Measurements from ENCODE around the gene MAPK11. TPM values are rescaled to one million over a fixed set of nuclear protein-coding genes. Genes with fewer than 3 reads are reported as not detected.
"Not testable (repeated sequence)": the region's sequence is repeated elsewhere in the genome, so short reads cannot be mapped to it uniquely, and the experiment has no call there.

The MAPK11 gene
- total RNA-seq, 1 donor from 2014 or later: 10.2 TPM

GRCh38 chr22:50278956-50279619, 8.9 kb upstream of the MAPK11 start:
- intact Hi-C loops (cut with micrococcal nuclease): no loop called here

DNA sequence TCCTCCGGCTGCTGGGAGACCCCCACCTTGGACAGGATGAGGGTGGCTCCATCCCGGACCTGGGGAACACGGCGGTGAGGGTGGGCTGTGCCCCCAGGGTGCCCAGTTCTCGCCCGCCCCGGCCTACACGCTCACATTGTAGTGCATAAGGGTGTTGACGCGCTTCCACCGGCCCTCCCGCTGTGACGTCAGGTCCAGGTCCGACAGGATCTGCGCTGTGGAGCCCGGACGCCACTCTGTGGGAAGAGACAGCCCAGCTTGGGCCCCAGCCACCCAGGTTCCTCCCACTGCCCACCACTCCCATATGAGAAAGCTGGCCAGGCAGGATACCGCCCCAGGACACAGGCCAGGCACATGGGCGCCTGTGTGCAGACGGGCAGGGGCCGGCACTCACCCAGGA, 8.3 kb upstream of the MAPK11 start:
- intact Hi-C loops (cut with micrococcal nuclease): no loop called here

- intact Hi-C loops (cut with micrococcal nuclease): no loop called here
These were observed 7.6 kb upstream of the MAPK11 start for GRCh38 chr22:50277761-50278160.

- intact Hi-C loops (cut with micrococcal nuclease): no loop called here
These were observed 6.0 kb upstream of the MAPK11 start for GRCh38 chr22:50276143-50276542.

GRCh38 chr22:50275181-50276055, 5.2 kb upstream of the MAPK11 start:
- intact Hi-C loops (cut with micrococcal nuclease): no loop called here

- intact Hi-C loops (cut with micrococcal nuclease): loop anchor here (1.0 kb wide), 1 partner anchor 68 kb away; no protein-coding TSS in a partner anchor
These were observed 4.6 kb upstream of the MAPK11 start for GRCh38 chr22:50274771-50275170.

DNA sequence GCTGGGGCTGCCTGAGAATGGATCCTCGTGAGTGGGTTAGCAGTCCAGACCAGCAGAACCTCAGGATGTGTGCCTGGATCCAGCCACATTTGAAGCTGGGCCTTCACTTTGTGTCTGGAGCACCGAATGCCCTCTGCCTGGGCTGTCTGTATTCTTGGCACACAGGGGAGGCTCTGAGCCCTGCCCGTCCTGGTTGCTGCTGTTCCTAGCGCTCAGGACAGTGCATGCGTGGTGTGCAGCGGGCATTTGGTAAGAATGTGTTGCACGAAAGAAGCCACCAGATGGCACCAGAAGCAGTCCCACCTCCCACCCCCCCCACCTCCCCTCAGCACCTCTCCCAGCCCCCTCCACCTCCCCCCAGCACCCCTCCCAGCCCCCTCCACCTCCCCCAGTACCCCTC, 4.1 kb upstream of the MAPK11 start:
- intact Hi-C loops (cut with micrococcal nuclease): loop anchor here (1.0 kb wide), 1 partner anchor 68 kb away; no protein-coding TSS in a partner anchor

DNA sequence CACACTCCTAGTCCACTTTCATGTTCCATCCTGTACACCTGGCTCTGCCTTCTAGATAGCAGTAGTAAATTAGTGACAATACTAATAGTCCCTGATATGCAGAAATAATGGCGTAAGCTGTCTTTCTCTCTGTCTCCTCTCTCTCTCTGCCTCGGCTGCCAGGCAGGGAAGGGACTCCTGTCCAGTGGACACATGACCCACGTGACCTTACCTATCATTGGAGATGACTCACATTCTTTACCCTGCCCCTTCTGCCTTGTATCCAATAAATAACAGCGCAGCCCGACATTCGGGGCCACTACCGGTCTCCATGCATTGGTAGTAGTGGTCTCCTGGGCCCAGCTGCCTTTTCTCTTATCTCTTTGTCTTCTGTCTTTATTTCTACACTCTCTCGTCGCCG, 3.6 kb upstream of the MAPK11 start:
- intact Hi-C loops (cut with micrococcal nuclease): loop anchor here (1.0 kb wide), 1 partner anchor 69 kb away; no protein-coding TSS in a partner anchor

DNA sequence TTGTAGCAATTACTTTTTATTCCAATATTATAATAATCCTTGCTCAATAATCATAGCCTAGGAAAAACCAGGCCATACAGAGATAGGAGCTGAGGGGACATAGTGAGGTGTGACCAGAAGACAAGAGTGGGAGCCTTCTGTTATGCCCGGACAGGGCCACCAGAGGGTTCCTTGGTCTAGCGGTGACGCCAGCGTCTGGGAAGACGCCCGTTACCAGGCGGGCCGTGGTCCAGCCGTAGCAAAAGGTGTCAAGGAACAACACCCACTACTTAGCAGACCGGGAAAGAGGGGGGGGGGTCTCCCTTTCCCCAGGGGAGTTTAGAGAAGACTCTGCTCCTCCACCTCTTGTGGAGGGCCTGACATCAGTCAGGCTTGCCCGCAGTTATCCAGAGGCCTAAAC, 3.2 kb upstream of the MAPK11 start:
- intact Hi-C loops (cut with micrococcal nuclease): not testable (repeated sequence)

DNA sequence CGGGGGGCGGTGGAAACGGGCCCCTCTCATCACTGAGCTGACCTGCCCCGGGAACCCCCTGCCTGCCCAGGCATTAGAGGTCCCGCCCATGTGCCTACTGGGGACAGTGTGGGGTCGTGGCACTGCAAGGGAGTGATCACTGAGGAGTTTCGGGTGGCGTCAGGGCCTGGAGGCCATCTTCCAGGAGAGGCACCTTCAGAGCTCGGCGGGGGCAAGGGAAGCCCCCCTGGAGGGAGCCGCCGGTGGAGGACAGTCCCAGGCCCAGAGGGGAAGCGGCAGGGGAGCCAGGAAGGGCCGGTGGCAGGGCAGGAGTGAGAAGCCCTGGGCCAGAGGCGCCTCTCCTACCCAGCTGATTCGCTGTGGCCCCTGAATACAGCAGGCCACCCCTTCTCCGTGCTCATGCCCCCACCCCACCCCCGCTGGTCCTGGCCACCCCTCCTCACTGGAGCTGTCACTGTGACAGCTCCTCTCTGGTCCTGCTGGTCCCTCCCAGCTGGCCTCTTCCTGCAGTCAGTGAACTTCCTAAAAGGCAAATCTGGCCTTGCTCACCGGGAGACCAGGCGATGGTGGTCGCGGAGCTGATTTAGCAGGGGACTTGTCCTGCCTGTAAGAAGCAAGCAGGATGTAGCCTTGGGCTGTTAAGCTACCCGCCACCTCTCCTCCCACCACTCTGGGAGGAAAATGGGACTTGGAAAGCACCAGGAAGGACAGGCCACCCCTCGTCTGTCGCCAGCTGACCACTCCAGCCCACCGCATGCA, 2.0 kb upstream of the MAPK11 start:
- intact Hi-C loops (cut with micrococcal nuclease): no loop called here

- intact Hi-C loops (cut with micrococcal nuclease): loop anchor here (2.0 kb wide), 2 partner anchors 21 to 55 kb away; partner anchors contain the start of genes DENND6B and HDAC10
These were observed 1.4 kb upstream of the MAPK11 start for GRCh38 chr22:50271519-50271970.

GRCh38 chr22:50270666-50271394, 650 bp upstream of the MAPK11 start:
- intact Hi-C loops (cut with micrococcal nuclease): loop anchor here (2.0 kb wide), 2 partner anchors 20 to 56 kb away; partner anchors contain the start of genes DENND6B and HDAC10

DNA sequence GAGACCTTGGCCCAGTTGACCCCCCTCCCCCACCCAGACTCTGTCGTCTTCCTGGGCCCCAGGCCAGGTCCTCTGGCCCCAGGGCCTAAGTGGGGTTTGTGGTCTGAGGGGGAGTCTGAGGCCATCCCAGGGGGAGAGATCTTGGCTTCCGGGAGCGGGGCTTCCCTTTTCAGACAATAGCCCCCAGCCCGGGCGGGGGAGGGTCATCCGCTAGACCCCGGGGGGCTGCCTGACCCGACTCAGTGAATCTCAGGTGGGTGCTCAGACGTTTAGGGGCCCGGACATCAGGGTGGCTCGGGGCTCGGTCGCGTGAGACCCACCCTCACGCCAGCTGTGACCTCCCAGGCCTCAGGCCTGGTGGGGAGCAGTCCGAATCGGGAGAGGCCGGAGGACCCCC, 609 bp downstream of the MAPK11 start:
- intact Hi-C loops (cut with micrococcal nuclease): no loop called here

GRCh38 chr22:50268655-50269113, 1.5 kb downstream of the MAPK11 start:
- intact Hi-C loops (cut with micrococcal nuclease): no loop called here

DNA sequence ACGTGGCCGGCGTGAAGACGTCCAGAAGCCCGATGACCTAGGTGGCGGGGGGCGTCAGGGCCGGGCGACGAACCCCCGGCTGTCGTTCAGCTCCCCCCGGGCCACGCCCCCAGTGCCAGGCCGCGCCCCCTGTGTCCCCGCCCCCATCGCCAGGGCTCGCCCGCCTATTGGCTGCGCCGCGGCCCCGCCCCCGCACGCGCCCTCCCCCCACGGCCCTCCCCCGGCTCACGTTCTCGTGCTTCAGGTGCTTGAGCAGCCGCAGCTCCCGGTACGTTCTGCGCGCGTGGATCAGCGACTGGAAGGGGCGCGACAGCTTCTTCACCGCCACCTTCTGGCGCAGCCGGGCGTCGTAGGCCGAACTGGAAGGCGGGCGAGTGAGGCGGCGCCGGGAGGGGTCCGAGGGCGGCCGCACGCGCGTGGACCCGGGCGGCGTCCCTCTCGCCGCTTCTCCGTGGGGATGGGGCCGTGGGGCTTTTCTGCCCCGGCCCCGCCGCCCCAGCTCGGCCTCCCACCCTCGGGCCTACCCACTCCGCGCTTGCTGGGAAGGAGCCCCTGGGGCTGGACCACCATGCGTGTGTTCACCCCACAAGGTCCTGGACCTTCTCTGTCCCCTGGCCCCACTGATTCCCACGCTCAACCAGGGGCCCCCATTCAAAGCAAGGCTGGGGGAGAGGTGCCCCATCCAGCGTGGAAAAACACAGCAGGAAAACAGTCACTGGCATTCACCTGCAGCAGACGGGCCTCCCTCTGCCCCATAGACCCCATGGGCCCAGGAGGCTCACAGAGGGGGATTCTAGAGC, 2.4 kb downstream of the MAPK11 start:
- intact Hi-C loops (cut with micrococcal nuclease): no loop called here

GRCh38 chr22:50266994-50267393, 3.2 kb downstream of the MAPK11 start:
- intact Hi-C loops (cut with micrococcal nuclease): no loop called here

- intact Hi-C loops (cut with micrococcal nuclease): no loop called here
These were observed 5.1 kb downstream of the MAPK11 start for GRCh38 chr22:50264946-50265669.

GRCh38 chr22:50264104-50264745, 6.0 kb downstream of the MAPK11 start:
- intact Hi-C loops (cut with micrococcal nuclease): no loop called here
